Astrocyte (in vitro differentiated cells and primary cell): ENCODE results near the gene CRYL1. TPM values are rescaled to one million over a fixed set of nuclear protein-coding genes. Genes with fewer than 3 reads are reported as not detected.

Experiments used
- DNase-seq: peaks from one replicate; pipeline ENCODE4 v3.0.0-alpha.2; 2010; ENCODE audit warnings: low read depth
- FAIRE-seq: peaks from 2 replicates; lab custom pipeline; 2011; peaks lifted over from hg19 to GRCh38; lab: Jason Lieb, UNC
- H2AFZ ChIP-seq: 2 replicates; pipeline ENCODE4 v1.6.0; 2012; ENCODE audit warnings: low read depth, low read length, inconsistent platforms
- H3K27ac ChIP-seq: 2 replicates; pipeline ENCODE4 v1.5.1; 2011; ENCODE audit warnings: low read depth, low read length, inconsistent platforms
- H3K27me3 ChIP-seq: 2 replicates; pipeline ENCODE4 v1.6.0; 2011; ENCODE audit warnings: low read length, inconsistent platforms; ENCODE audit not compliant: insufficient read depth
- H3K36me3 ChIP-seq: 2 replicates; pipeline ENCODE4 v1.5.1; 2011; ENCODE audit warnings: low read length, inconsistent platforms; ENCODE audit not compliant: insufficient read depth
- H3K4me1 ChIP-seq: 2 replicates; pipeline ENCODE4 v1.5.1; 2011; ENCODE audit warnings: low read length, inconsistent platforms; ENCODE audit not compliant: insufficient read depth
- H3K4me2 ChIP-seq: 2 replicates; pipeline ENCODE4 v1.6.0; 2012; ENCODE audit warnings: low read length, inconsistent platforms
- H3K4me3 ChIP-seq: 2 replicates; pipeline ENCODE4 v1.5.1; 2011; ENCODE audit warnings: low read depth, mild to moderate bottlenecking, low read length, inconsistent platforms; ENCODE audit not compliant: insufficient read depth
- H3K79me2 ChIP-seq: 2 replicates; pipeline ENCODE4 v1.6.0; 2012; ENCODE audit warnings: mild to moderate bottlenecking, low read length, inconsistent platforms; ENCODE audit not compliant: insufficient read depth
- H3K9ac ChIP-seq: 2 replicates; pipeline ENCODE4 v1.6.0; 2012; ENCODE audit warnings: mild to moderate bottlenecking, low read length, inconsistent platforms
- H3K9me3 ChIP-seq: 2 replicates; pipeline ENCODE4 v1.5.1; 2012; ENCODE audit warnings: low read depth, mild to moderate bottlenecking, low read length, inconsistent platforms; ENCODE audit not compliant: insufficient read depth
- H4K20me1 ChIP-seq: 2 replicates; pipeline ENCODE4 v1.6.0; 2012; ENCODE audit warnings: low read length, inconsistent platforms; ENCODE audit not compliant: insufficient read depth
- H3K27ac Mint-ChIP-seq: one replicate; pipeline ENCODE4 v1.8.0; 2021; ENCODE audit warnings: mild to moderate bottlenecking, mixed read lengths; ENCODE audit not compliant: unreplicated experiment
- H3K27me3 Mint-ChIP-seq: one replicate; pipeline ENCODE4 v1.8.0; 2021; ENCODE audit warnings: low read depth, mixed read lengths; ENCODE audit not compliant: unreplicated experiment
- H3K36me3 Mint-ChIP-seq: one replicate; pipeline ENCODE4 v1.8.0; 2021; ENCODE audit warnings: low read depth, mixed read lengths; ENCODE audit not compliant: unreplicated experiment
- H3K4me1 Mint-ChIP-seq: one replicate; pipeline ENCODE4 v1.8.0; 2021; ENCODE audit warnings: low read depth, mixed read lengths; ENCODE audit not compliant: unreplicated experiment
- H3K4me3 Mint-ChIP-seq: one replicate; pipeline ENCODE4 v1.8.0; 2021; ENCODE audit warnings: mild to moderate bottlenecking, moderate library complexity, mixed read lengths; ENCODE audit not compliant: unreplicated experiment
- H3K9me3 Mint-ChIP-seq: one replicate; pipeline ENCODE4 v1.8.0; 2021; ENCODE audit warnings: mild to moderate bottlenecking, mixed read lengths; ENCODE audit not compliant: unreplicated experiment
- CTCF ChIP-seq: IDR thresholded peaks from 2 replicates; pipeline ENCODE4 v1.5.1; 2011; ENCODE audit warnings: low read depth, mild to moderate bottlenecking, inconsistent platforms, low read length, moderate library complexity; ENCODE audit not compliant: insufficient read depth
- EZH2 ChIP-seq: IDR thresholded peaks from 2 replicates; pipeline ENCODE4 v1.6.1; 2012; ENCODE audit warnings: mild to moderate bottlenecking, low read length, inconsistent platforms; ENCODE audit not compliant: insufficient read depth
- total RNA-seq: library from RNA; stranded (reverse); gene quantifications from 2 replicates; pipeline ENCODE4 v1.2.1, GENCODE V29; 2021

CRYL1 gene
- total RNA-seq, 1 donor from 2014 or later, result 3.7 TPM

GRCh38 chr13:20399961-20400360 lies 125.7 kb downstream of the CRYL1 start:
- H2AFZ ChIP-seq, result no peak overlapping the region
- no peak overlapping the region for H3K9ac ChIP-seq
- H3K36me3 Mint-ChIP-seq, result no peaks in the 10 kb centered on the region
- H3K27ac ChIP-seq, result no peak overlapping the region
- H3K4me3 Mint-ChIP-seq, result no peak overlapping the region
- H3K27me3 Mint-ChIP-seq, result peaks cover 16% of the 10 kb centered on the region
- no peak for DNase-seq
- H3K27ac Mint-ChIP-seq, result no peak overlapping the region
- H3K9me3 Mint-ChIP-seq, result peaks cover 2% of the 10 kb centered on the region
- no peak for FAIRE-seq
- H3K4me2 ChIP-seq, result no peak overlapping the region
- no peaks in the 10 kb centered on the region for H3K79me2 ChIP-seq
- TF ChIP-seq EZH2 (no peak), CTCF (no peak)
- H3K4me1 Mint-ChIP-seq, result peaks cover 18% of the 10 kb centered on the region
- H3K9me3 ChIP-seq, result no peaks in the 10 kb centered on the region
- H4K20me1 ChIP-seq, result no peaks in the 10 kb centered on the region
- H3K36me3 ChIP-seq, result no peaks in the 10 kb centered on the region
- peaks cover 3% of the 10 kb centered on the region for H3K27me3 ChIP-seq
- H3K4me3 ChIP-seq, result no peak overlapping the region
- peaks cover 27% of the 10 kb centered on the region for H3K4me1 ChIP-seq

- H3K4me1 ChIP-seq, result peaks cover 27% of the 10 kb centered on the region
- H3K36me3 ChIP-seq, result no peaks in the 10 kb centered on the region
- no peak overlapping the region for H3K27ac ChIP-seq
- DNase-seq (no peak), FAIRE-seq (no peak)
- no peak overlapping the region for H3K9ac ChIP-seq
- Mint-ChIP-seq H3K27ac (no peak overlapping the region), H3K9me3 (peaks cover 2% of the 10 kb centered on the region), H3K27me3 (peaks cover 16% of the 10 kb centered on the region), H3K4me1 (peaks cover 18% of the 10 kb centered on the region), H3K4me3 (no peak overlapping the region), H3K36me3 (no peaks in the 10 kb centered on the region)
- no peaks in the 10 kb centered on the region for H3K9me3 ChIP-seq
- no peak overlapping the region for H3K4me2 ChIP-seq
- no peak overlapping the region for H3K4me3 ChIP-seq
- TF ChIP-seq CTCF (no peak), EZH2 (no peak)
- H2AFZ ChIP-seq, result no peak overlapping the region
- H3K27me3 ChIP-seq, result peaks cover 3% of the 10 kb centered on the region
- H3K79me2 ChIP-seq, result no peaks in the 10 kb centered on the region
- H4K20me1 ChIP-seq, result no peaks in the 10 kb centered on the region
Measured at GRCh38 chr13:20399515-20399914, 126.1 kb downstream of the CRYL1 start.

- Histone ChIP-seq H3K4me2 (no peak overlapping the region), H2AFZ (no peak overlapping the region), H4K20me1 (no peaks in the 10 kb centered on the region), H3K4me1 (peaks cover 27% of the 10 kb centered on the region), H3K9ac (no peak overlapping the region), H3K9me3 (no peaks in the 10 kb centered on the region), H3K4me3 (no peak overlapping the region), H3K79me2 (no peaks in the 10 kb centered on the region), H3K27me3 (peaks cover 5% of the 10 kb centered on the region), H3K36me3 (no peaks in the 10 kb centered on the region), H3K27ac (no peak overlapping the region)
- TF ChIP-seq CTCF, result no peak
- TF ChIP-seq EZH2, result no peak
- H3K27ac Mint-ChIP-seq, result no peak overlapping the region
- peaks cover 18% of the 10 kb centered on the region for H3K4me1 Mint-ChIP-seq
- H3K9me3 Mint-ChIP-seq, result peaks cover 2% of the 10 kb centered on the region
- no peaks in the 10 kb centered on the region for H3K36me3 Mint-ChIP-seq
- no peak overlapping the region for H3K4me3 Mint-ChIP-seq
- peaks cover 14% of the 10 kb centered on the region for H3K27me3 Mint-ChIP-seq
- DNase-seq (no peak), FAIRE-seq (no peak)
Measured at GRCh38 chr13:20398459-20398858, 127.2 kb downstream of the CRYL1 start.
